Measurements from ENCODE around the gene MTG2.

- TF ChIP-seq, protein P1, sequence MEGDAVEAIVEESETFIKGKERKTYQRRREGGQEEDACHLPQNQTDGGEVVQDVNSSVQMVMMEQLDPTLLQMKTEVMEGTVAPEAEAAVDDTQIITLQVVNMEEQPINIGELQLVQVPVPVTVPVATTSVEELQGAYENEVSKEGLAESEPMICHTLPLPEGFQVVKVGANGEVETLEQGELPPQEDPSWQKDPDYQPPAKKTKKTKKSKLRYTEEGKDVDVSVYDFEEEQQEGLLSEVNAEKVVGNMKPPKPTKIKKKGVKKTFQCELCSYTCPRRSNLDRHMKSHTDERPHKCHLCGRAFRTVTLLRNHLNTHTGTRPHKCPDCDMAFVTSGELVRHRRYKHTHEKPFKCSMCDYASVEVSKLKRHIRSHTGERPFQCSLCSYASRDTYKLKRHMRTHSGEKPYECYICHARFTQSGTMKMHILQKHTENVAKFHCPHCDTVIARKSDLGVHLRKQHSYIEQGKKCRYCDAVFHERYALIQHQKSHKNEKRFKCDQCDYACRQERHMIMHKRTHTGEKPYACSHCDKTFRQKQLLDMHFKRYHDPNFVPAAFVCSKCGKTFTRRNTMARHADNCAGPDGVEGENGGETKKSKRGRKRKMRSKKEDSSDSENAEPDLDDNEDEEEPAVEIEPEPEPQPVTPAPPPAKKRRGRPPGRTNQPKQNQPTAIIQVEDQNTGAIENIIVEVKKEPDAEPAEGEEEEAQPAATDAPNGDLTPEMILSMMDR (IDR thresholded peaks at IDR 0.05) = no peak
- TF ChIP-seq POLR2A (IDR thresholded peaks at IDR 0.05) = no peak
Observed at GRCh38 chr20:62190639-62191411, 8.0 kb downstream of the MTG2 start.
